Cerebellar cortex (tissue), 1 donor: ENCODE results near the gene TMEM119.
"Not testable (repeated sequence)": the region's sequence is repeated elsewhere in the genome, so short reads cannot be mapped to it uniquely, and the experiment has no call there.

Experiments
- DNase-seq: peaks from one replicate; pipeline ENCODE4 v3.0.0-alpha.2; 2015; ENCODE audit warnings: low spot score

The TMEM119 gene

GRCh38 chr12:108599948-108600701 lies 2.2 kb upstream of the TMEM119 start:
- no peak for DNase-seq

GRCh38 chr12:108599541-108599940 lies 1.7 kb upstream of the TMEM119 start:
- no peak for DNase-seq

- DNase-seq: no peak
Observed at GRCh38 chr12:108598553-108599250, 818 bp upstream of the TMEM119 start.

GRCh38 chr12:108596854-108597558 lies 878 bp downstream of the TMEM119 start:
- DNase-seq: no peak

- no peak for DNase-seq
Observed at GRCh38 chr12:108595711-108596647, 1.9 kb downstream of the TMEM119 start.

- no peak for DNase-seq
Observed at GRCh38 chr12:108594960-108595710, 2.7 kb downstream of the TMEM119 start.

GRCh38 chr12:108594323-108594903 lies 3.5 kb downstream of the TMEM119 start:
- DNase-seq: no peak

GRCh38 chr12:108592033-108592909 lies 5.6 kb downstream of the TMEM119 start:
- DNase-seq: no peak

- no peak for DNase-seq
Observed at GRCh38 chr12:108591267-108591980, 6.5 kb downstream of the TMEM119 start.

GRCh38 chr12:108590463-108590862 lies 7.4 kb downstream of the TMEM119 start:
- DNase-seq: not testable (repeated sequence)

- no peak for DNase-seq
Observed at GRCh38 chr12:108589840-108590229, 8.0 kb downstream of the TMEM119 start.

- no peak for DNase-seq
Observed at GRCh38 chr12:108589028-108589839, 8.7 kb downstream of the TMEM119 start.

- DNase-seq: no peak
Observed at GRCh38 chr12:108587826-108588225, 10.1 kb downstream of the TMEM119 start.

- no peak for DNase-seq
Observed at GRCh38 chr12:108586306-108586705, 11.6 kb downstream of the TMEM119 start.

GRCh38 chr12:108585864-108586263 lies 12.0 kb downstream of the TMEM119 start:
- DNase-seq: no peak

GRCh38 chr12:108584456-108585065 lies 13.3 kb downstream of the TMEM119 start:
- DNase-seq: no peak

- no peak for DNase-seq
Observed at GRCh38 chr12:108583991-108584390, 13.9 kb downstream of the TMEM119 start.
